Inflammatory macrophage treated with lipopolysaccharide for 4 hours (primary cell): Measurements from ENCODE around the gene SEMA5A.

Experiments used
- DNase-seq: peaks from one replicate; pipeline ENCODE4 v3.0.0-alpha.2; 2020

SEMA5A gene

DNA sequence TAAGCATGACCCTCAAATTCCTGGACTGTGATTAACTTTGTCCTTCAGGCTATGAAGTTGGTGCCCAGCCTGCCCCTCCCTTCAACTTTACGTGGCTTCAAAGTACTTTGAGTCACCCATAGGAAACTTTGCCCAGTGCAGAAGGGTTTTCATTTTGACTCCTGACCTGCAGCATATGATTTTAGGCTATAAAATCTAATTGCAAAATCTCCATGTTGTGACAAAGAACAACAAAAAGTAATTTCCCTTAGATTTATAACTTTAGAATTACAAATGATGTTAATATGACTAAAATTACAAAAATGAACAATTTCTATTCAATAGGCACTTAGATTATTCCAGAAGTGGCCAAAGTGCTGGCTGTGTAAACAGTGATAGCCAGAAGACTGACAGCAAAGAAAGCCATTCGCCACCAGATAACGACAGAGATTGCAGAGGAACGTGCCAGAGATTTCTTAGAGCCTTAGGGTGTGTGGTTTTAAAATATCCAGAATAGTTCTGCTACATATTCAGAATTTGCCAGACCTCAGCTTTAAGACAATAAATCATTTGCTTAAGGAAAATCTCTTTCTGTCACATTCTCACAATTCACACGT lies 197.4 kb downstream of the SEMA5A start:
- DNase-seq: no peak

- DNase-seq: no peak
These were observed 198.2 kb downstream of the SEMA5A start for GRCh38 chr5:9347541-9348295.

DNA sequence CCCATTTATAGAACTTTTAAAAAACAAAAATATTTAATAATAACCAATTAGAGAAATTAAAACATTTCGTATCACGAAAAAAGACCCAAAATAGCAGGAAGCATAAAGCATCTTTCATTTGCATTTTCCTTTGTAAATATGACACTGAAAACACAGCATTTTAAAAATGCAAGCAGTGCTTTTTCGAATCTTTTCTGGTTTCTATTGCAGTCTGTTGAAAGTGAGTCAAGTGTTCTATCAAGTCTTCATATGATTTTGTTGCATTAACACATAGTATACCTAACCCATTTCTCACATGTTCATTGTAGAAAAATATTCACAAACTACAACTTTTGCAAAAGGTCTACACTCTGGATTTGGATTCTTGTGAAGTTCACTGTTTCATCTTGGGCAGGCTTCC lies 198.8 kb downstream of the SEMA5A start:
- no peak for DNase-seq

DNA sequence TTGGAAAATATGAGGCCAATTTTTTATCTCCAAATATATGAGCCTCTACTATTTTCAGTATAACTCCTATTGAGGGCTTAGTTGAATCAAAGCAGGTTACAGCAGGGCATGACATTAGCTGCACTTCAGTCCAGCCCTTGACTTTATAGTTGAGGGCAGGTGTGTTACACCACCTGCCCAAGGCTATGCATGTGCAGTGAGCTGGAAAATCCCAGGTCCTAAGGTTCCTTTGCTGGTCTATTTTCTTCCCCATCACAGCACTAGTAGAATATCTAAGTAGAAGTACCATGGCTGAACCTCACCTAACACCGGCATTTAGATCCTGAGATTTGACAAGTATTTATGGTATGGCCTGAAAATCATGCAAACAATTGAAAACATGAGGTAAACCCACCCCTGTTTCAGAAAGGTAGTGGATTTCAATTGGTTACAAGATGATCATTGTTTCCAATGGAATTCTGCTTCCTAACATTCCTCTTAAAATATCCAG lies 201.1 kb downstream of the SEMA5A start:
- DNase-seq: no peak

GRCh38 chr5:9343146-9343850 lies 202.6 kb downstream of the SEMA5A start:
- DNase-seq: no peak

GRCh38 chr5:9342161-9342787 lies 203.6 kb downstream of the SEMA5A start:
- no peak for DNase-seq

GRCh38 chr5:9340085-9340484 lies 205.8 kb downstream of the SEMA5A start:
- DNase-seq: no peak

DNA sequence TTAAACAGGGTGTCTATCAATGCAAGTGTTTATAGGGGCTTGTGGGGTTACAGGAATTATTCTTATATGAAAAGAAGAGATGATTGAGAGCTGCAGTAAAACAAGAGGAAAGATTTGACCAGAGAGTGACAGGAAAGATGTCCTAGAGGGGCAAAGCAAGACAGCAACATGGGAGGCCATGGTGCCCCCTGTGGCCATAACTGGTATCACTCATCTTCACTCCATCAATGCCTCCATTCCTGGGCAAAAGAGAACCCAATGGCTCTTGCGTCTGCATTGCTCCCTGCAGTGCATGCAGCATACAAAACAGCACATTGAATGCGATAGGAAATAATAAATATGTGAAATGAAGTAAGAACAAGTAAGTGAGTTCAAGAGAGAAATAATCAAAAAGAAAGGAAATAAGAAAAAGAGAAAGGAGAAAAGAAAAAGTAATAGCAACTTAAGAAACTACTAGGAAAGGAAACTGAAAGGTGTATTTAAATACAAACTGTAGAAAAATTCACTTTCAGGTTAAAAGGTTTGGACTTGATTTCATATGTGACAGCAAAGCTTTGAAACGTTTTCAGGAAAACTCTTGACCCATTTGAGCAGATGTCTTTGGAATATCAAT lies 206.6 kb downstream of the SEMA5A start:
- no peak for DNase-seq

DNA sequence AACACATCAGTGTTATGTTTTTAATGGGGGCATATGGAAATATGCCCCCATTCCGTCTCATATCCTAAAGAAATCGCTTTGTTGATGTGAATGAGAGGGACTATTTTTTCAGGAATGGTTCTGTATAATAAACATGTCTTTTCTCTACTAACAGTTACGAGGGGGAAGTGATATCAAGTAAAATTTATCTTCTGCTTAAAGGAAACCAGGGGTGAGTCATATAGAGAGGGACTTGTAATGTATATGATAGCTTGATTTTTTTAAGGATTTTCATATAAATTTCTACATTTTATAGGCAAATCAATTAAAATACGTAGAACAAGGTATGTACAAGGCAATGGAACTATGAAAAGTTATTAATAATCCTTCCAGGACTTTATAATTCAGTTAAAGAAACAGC lies 207.1 kb downstream of the SEMA5A start:
- DNase-seq: no peak

DNA sequence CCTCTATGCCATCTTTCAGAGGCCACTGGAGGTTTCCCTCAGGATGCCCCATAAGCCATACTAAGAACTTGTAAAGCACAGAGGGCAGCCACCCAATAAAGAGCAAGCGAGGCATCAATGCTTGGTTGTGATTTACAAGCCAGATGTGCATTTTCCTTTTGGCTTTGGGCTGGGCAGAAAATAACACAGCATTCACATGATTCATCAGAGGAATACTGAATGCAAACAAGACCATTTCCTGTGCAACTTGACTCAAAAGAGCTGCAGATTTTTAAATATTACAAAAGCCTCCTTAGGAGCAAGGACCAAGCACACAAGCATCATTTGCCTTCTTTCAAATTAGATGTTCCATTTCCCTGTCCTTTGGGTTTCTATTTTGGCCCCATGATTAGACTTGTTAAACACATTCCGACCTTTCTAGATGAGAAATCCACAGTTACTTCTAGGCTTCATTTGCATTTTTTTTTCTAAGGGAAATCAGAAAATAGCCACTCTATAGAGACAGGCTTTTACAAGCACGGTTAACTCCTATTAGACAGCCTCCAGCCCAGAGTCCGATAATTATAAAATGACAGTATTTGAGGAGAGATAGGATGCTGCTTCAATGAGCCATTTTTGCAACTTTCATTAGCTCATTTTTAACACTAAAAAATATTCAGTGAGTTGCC lies 207.8 kb downstream of the SEMA5A start:
- DNase-seq: no peak

DNA sequence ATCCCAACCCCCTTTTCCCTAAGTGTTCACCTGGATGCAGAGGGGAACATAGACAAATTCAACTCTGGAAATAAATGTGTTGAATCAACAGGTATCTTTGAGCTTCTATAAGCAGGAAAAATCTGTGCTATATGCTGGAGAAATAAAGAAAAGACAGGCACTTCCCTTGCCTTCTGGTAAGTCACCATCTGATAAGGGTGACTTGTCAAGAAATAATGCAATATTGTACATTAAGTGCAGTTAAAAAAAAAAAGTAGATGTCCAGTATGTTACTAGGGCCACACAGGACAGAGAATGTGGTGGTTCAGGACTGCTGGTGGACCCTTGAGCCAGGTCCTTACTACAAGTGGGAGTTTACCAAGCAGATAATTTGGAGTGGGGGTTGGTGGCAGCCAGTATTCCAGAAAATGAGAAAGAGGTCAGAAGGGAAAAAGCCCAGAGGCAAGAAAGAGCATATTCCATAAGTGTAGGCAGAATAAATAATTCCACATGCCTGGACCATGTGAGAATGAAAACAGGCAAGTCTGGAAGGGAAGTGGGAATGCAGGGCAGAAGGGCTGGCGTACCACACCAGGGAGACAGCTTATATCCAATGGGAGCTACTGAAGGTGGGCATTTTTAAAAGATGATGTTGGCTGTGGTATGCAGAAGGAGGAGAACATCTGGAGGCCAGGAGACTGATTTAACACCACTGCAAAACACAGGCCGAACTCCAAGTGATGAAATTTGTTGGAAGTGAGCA lies 209.9 kb downstream of the SEMA5A start:
- no peak for DNase-seq

DNA sequence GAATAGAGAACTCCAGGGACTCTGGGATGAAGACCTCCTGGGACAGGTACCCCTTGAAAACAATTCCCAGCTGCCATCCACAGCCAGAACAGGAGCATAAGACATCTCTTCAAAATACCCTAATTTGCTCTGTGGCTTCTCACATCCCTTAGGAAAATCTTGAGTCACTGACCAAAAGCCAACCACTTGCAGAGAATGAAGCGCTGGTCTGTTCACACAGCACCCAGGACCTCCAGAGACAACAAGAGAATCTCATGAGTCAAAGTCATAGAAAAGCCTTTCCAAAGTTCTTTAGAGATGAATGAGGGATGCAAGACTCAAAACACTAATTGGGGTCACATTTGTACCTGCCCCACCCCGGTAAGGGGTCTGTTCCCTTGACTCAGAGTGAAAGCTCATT lies 210.6 kb downstream of the SEMA5A start:
- no peak for DNase-seq

GRCh38 chr5:9332026-9332425 lies 213.8 kb downstream of the SEMA5A start:
- DNase-seq: no peak

GRCh38 chr5:9331372-9331771 lies 214.5 kb downstream of the SEMA5A start:
- no peak for DNase-seq

GRCh38 chr5:9329125-9329524 lies 216.8 kb downstream of the SEMA5A start:
- no peak for DNase-seq

GRCh38 chr5:9325549-9325948 lies 220.3 kb downstream of the SEMA5A start:
- no peak for DNase-seq

GRCh38 chr5:9324348-9325077 lies 221.4 kb downstream of the SEMA5A start:
- no peak for DNase-seq

- DNase-seq: no peak
These were observed 225.2 kb downstream of the SEMA5A start for GRCh38 chr5:9320652-9321051.

GRCh38 chr5:9318031-9318430 lies 227.8 kb downstream of the SEMA5A start:
- no peak for DNase-seq

GRCh38 chr5:9316733-9317132 lies 229.1 kb downstream of the SEMA5A start:
- no peak for DNase-seq

- DNase-seq: no peak
These were observed 229.8 kb downstream of the SEMA5A start for GRCh38 chr5:9316041-9316440.
